Panc1 (cell line): ENCODE measurements around the gene UGT1A7. TPM values are rescaled to one million over a fixed set of nuclear protein-coding genes. Genes with fewer than 3 reads are reported as not detected.

Experiments
- ATAC-seq: fragments of 200-7000 bp; cut with Tn5 transposase; 2 replicates; pipeline ENCODE4 v1.9.1; 2020; ENCODE audit warnings: mild to moderate bottlenecking, moderate library complexity
- BruUV-seq: library from RNA; stranded (reverse); fragments of 400-500 nt; replicated peaks from 2 replicates; lab custom pipeline; 2021; lab: Mats Ljungman, UMichigan
- CTCF ChIA-PET: fragments of 300-600 bp; sonication (Branson Sonifier 250); formaldehyde crosslinking; loops from one replicate; lab custom pipeline; 2022; ENCODE audit warnings: antibody characterized with exemption; lab: Charles Lee
- POLR2A ChIA-PET: fragments of 300-600 bp; sonication (Branson Sonifier 250); formaldehyde crosslinking; loops from one replicate; lab custom pipeline; 2022; ENCODE audit warnings: antibody characterized with exemption; lab: Charles Lee
- DNase-seq: peaks from one replicate; pipeline ENCODE4 v3.0.0-alpha.2; 2010; ENCODE audit warnings: low read depth, low spot score
- H3K27ac ChIP-seq: 2 replicates; pipeline ENCODE4 v1.5.1; 2011; ENCODE audit warnings: mild to moderate bottlenecking, low read length, inconsistent platforms
- H3K27me3 ChIP-seq: fragments of 200-500 bp; sonication (Bioruptor generic); 2 replicates; pipeline ENCODE4 v1.6.0; 2014; ENCODE audit warnings: low read length, inconsistent platforms; ENCODE audit not compliant: control insufficient read depth, insufficient read depth
- H3K36me3 ChIP-seq: fragments of 200-500 bp; sonication (Bioruptor generic); 2 replicates; pipeline ENCODE4 v1.5.1; 2014; ENCODE audit warnings: inconsistent platforms, mild to moderate bottlenecking, low read length, moderate library complexity; ENCODE audit not compliant: control insufficient read depth, insufficient read depth
- H3K4me1 ChIP-seq: 2 replicates; pipeline ENCODE4 v1.5.1; 2011; ENCODE audit warnings: inconsistent platforms, mild to moderate bottlenecking, low read length, moderate library complexity; ENCODE audit not compliant: control insufficient read depth, insufficient read depth
- H3K4me3 ChIP-seq, 2 experiments: 2 replicates each; pipeline ENCODE4 v1.5.1; 2011 to 2012; ENCODE audit warnings: low read depth in 2 of 2, low read length in 2 of 2, mild to moderate bottlenecking in 2 of 2, inconsistent platforms in 1 of 2, moderate library complexity in 1 of 2
- H3K9me3 ChIP-seq: fragments of 200-500 bp; sonication (Bioruptor generic); 2 replicates; pipeline ENCODE4 v1.5.1; 2014; ENCODE audit warnings: low read depth, mild to moderate bottlenecking, inconsistent platforms, low read length, moderate library complexity; ENCODE audit not compliant: control insufficient read depth, insufficient read depth
- CTCF ChIP-seq: fragments of 450-650 bp; IDR thresholded peaks from 2 replicates; pipeline ENCODE4 v1.5.1; 2017; ENCODE audit warnings: mild to moderate bottlenecking
- POLR2AphosphoS5 ChIP-seq: IDR thresholded peaks from 2 replicates; pipeline ENCODE4 v1.6.1; 2012; ENCODE audit warnings: mild to moderate bottlenecking, low read depth, low read length, moderate library complexity
- REST ChIP-seq, 2 experiments: IDR thresholded peaks; 2 replicates each; pipeline ENCODE4 v1.6.1; 2011 to 2012; ENCODE audit warnings: low read depth in 2 of 2, control low read depth in 1 of 2, low read length in 1 of 2, mild to moderate bottlenecking in 1 of 2, moderate library complexity in 1 of 2; ENCODE audit not compliant: insufficient read depth in 1 of 2
- SIN3A ChIP-seq: IDR thresholded peaks from 2 replicates; pipeline ENCODE4 v1.6.1; 2012; ENCODE audit warnings: low read depth, mild to moderate bottlenecking, low read length, moderate library complexity, borderline replicate concordance; ENCODE audit not compliant: insufficient read depth
- TCF7L2 ChIP-seq: IDR thresholded peaks from 2 replicates; pipeline ENCODE4 v1.6.1; 2011; ENCODE audit warnings: mild to moderate bottlenecking, low read depth, low read length, inconsistent platforms
- in situ Hi-C: cut with HindIII; loops from 2 replicates; pipeline ENCODE4 v1.10.0; 2016; ENCODE audit warnings: low sequenced_read_pairs, low pct_unique_long_range_greater_than_20kb
- intact Hi-C: fragments of 100-400 bp; cut with micrococcal nuclease; formaldehyde crosslinking; loops from one replicate; pipeline ENCODE4 v1.10.0; 2022; ENCODE audit not compliant: unreplicated experiment
- total RNA-seq: library from RNA; stranded (reverse); gene quantifications from one replicate; pipeline ENCODE4 v1.2.1, GENCODE V29; 2021; ENCODE audit not compliant: unreplicated experiment

UGT1A7 gene
- total RNA-seq, 1 experiment from 2014 or later = not detected

DNA sequence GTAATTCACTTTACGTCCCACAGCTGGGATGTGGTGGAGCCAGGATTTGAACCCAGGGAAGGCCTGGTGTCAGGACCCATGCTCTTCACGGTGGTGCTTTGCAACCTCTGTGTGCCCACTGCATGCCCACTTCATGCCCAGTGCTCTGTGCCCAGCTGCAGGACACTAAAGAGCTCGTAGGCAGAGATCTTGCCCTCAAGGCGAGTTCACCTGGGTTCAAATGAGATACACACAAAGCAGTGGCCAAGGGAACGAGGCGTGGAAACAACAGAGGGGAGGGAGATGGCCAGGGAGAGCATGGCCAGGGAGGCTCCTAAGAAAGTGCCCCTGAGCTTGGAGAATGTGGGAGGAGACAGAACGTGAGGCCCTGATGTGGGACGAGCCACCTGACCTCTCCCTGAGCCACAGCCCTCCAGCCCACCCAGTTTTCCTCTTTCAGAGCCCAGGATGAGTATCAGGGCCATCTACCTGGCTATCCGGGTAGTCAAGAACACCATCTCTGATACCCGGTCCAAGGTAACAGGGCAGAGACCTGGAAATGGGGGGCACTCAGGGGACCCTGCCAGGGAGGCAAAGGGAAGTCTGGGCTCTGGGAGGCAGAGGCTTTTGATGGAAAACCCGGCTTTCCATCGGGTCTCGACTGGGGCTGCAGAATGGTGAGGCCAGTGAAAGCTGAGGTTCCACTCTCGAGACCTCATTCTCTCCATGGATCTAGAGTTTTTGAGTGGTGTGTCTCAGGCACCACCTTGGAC lies 116.8 kb downstream of the UGT1A7 start:
- intact Hi-C loops = no loop called here

GRCh38 chr2:233799087-233799665 lies 117.5 kb downstream of the UGT1A7 start:
- POLR2A ChIA-PET = no interaction called here
- H3K4me3 ChIP-seq = no peak overlapping the region
- DNase-seq = no peak
- no peaks in the 10 kb centered on the region for H3K4me1 ChIP-seq
- no peak for TF ChIP-seq REST (IDR thresholded peaks at IDR 0.05; ENCODE audit: insufficient read depth in 1 of 2, low read depth in 2 of 2, low read length in 1 of 2)
- no peak for TF ChIP-seq POLR2AphosphoS5
- no peak for TF ChIP-seq TCF7L2
- TF ChIP-seq SIN3A = no peak
- TF ChIP-seq CTCF = no peak
- no peaks in the 10 kb centered on the region for H3K9me3 ChIP-seq
- H3K36me3 ChIP-seq = no peaks in the 10 kb centered on the region
- in situ Hi-C loops (no loop called here), intact Hi-C loops (no loop called here)
- no peaks in the 10 kb centered on the region for H3K27me3 ChIP-seq
- no TSS peak for BruUV-seq
- no peak for ATAC-seq
- CTCF ChIA-PET = no interaction called here
- H3K27ac ChIP-seq = no peak overlapping the region

More for the DNA sequence above, 116.8 kb downstream of the UGT1A7 start:
- TF ChIP-seq CTCF (no peak), TCF7L2 (no peak)
- DNase-seq = no peak
- H3K4me3 ChIP-seq = no peak overlapping the region
- no peak for ATAC-seq
- POLR2A ChIA-PET = no interaction called here
- CTCF ChIA-PET = no interaction called here
- in situ Hi-C loops = no loop called here
- no peaks in the 10 kb centered on the region for H3K4me1 ChIP-seq
- no peak overlapping the region for H3K27ac ChIP-seq
- H3K9me3 ChIP-seq = no peaks in the 10 kb centered on the region
- no peaks in the 10 kb centered on the region for H3K36me3 ChIP-seq
- no TSS peak for BruUV-seq
- no peaks in the 10 kb centered on the region for H3K27me3 ChIP-seq
